Endometrial microvascular endothelial cells (primary cell): Measurements from ENCODE around the gene CTDSP2. TPM values are rescaled to one million over a fixed set of nuclear protein-coding genes. Genes with fewer than 3 reads are reported as not detected.

Source experiments
- in situ Hi-C: cut with HindIII; loops from 2 replicates; pipeline ENCODE4 v1.10.0; 2017; ENCODE audit warnings: low sequenced_read_pairs, low pct_unique_long_range_greater_than_20kb; ENCODE audit errors: inconsistent ontology term
- total RNA-seq: library from RNA; depleted of rRNA; stranded (reverse); fragments of >200 nt; gene quantifications from one replicate; pipeline ENCODE4 v1.2.3, GENCODE V29; 2015; ENCODE audit errors: inconsistent ontology term

The CTDSP2 gene
- total RNA-seq, 1 donor from 2014 or later, result 109 TPM

DNA sequence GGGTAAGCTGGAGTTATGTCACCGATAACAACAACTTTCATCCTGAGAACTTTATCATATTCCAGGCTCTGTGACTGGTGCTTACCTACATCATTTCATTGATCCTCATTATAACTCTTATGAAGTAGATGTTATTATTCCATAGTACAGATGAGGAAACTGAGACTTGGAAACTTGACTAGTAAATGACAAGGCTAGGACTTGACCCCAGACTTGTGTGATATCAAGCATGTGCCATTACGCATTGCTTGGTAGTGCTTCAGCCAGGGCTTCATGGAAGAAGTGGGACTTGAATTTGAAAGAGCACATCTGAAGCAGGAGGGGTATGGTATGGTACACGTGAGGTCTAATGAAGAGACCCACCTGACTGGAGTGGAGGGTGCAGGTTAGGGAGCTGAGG, 39.9 kb downstream of the CTDSP2 start:
- in situ Hi-C loops, result no loop called here

DNA sequence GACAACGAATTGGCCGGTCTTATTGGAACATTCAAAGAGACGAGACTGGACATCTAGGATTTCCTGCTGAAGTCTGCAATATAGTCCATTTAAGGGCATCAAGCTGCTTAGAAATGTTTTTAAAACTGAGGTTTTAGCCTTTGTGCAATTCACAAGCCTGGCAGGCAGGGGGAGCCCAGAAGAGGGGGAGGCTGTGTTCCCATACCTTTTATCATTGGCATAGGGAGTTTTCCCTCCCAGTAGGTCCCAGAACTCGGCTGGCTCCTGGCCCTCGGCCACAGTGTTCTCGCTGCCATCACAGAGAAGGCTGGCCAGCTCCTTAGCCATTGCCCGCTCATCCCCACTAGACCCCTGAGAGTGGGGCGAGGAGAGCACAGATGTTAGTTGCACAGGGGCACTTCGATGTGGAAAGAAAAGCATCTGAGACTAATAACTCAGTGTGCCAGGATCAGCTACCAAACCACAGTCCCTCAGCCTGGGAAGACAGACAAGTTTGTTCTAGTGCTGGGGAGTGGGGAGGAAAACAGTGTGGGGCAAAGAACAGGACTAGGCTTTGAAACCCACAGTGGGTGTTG, 43.1 kb downstream of the CTDSP2 start:
- in situ Hi-C loops, result no loop called here

DNA sequence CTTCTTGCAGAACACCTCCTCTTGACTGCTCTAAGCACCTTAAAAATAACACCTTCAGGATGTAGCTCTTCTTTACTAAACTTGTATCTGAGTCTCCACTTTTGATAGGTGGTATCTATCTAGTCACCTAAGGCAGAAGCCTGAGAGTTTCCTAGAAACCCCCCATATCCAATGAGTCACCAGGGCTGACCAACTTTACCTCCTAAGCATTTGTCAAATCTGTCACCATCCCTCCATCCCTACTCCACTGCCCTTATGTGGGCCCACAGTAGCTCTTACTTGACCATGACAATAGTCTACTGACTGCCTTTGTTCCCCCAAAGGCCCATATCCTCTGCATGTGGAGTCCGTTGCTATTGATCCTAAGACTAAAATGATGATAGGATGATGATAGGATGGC, 43.9 kb downstream of the CTDSP2 start:
- in situ Hi-C loops, result no loop called here

DNA sequence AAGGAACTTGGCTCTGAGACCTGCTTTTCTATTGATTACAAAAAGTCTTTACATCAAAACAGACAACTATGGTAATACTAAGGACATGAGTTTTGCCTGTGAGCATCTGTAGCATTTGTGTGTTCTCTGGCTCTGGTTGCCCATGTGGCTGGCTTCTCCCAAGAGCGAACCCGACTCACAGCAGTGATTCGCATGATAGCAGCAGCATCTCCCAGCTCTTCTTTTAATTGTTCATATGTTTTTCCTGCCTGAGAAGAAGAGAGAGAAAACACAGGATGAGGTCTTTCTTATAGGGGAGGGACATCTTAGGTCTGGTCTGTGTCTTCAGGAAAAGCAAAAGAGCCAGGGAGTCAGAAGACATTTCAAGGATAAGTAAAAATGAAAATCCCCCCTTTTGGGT, 45.6 kb downstream of the CTDSP2 start:
- in situ Hi-C loops, result no loop called here

- in situ Hi-C loops, result no loop called here
These were observed 48.6 kb downstream of the CTDSP2 start for GRCh38 chr12:57797933-57798332.

GRCh38 chr12:57796996-57797395, 49.5 kb downstream of the CTDSP2 start:
- in situ Hi-C loops, result no loop called here

- in situ Hi-C loops, result no loop called here
These were observed 51.2 kb downstream of the CTDSP2 start for GRCh38 chr12:57795354-57795753.

- in situ Hi-C loops, result no loop called here
These were observed 52.6 kb downstream of the CTDSP2 start for GRCh38 chr12:57793920-57794319.

- in situ Hi-C loops, result no loop called here
These were observed 62.7 kb downstream of the CTDSP2 start for GRCh38 chr12:57783861-57784260.

- in situ Hi-C loops, result no loop called here
These were observed 63.1 kb downstream of the CTDSP2 start for GRCh38 chr12:57783466-57783801.

- in situ Hi-C loops, result no loop called here
These were observed 63.7 kb downstream of the CTDSP2 start, which contains the start of gene TSFM for GRCh38 chr12:57782608-57783465. Gene TSFM, plus strand, starts transcription at chr12:57782787. Its CDS starts 15 bp downstream, at chr12:57782802.

- in situ Hi-C loops, result no loop called here
These were observed 64.3 kb downstream of the CTDSP2 start for GRCh38 chr12:57782243-57782607.

- in situ Hi-C loops, result no loop called here
These were observed 64.7 kb downstream of the CTDSP2 start for GRCh38 chr12:57781801-57782200.

DNA sequence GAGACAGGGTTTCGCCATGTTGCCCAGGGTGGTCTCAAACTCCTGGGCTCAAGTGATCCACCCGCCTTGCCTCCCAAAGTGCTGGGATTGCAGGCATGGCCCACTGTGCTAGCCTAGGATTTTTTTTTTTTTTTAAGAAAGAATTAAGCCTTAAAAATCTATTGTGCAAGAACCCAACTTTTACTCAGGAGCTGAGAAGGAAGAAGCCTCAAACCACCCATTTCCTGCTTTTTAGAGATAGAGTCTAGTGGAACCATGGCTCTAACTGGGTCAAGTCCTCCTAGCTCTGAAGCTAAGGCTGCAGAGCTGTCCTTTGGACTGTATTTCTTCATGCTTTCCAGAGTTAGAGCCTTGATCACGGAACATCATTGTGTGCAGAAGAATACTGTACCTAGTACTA, 65.3 kb downstream of the CTDSP2 start:
- in situ Hi-C loops, result no loop called here

DNA sequence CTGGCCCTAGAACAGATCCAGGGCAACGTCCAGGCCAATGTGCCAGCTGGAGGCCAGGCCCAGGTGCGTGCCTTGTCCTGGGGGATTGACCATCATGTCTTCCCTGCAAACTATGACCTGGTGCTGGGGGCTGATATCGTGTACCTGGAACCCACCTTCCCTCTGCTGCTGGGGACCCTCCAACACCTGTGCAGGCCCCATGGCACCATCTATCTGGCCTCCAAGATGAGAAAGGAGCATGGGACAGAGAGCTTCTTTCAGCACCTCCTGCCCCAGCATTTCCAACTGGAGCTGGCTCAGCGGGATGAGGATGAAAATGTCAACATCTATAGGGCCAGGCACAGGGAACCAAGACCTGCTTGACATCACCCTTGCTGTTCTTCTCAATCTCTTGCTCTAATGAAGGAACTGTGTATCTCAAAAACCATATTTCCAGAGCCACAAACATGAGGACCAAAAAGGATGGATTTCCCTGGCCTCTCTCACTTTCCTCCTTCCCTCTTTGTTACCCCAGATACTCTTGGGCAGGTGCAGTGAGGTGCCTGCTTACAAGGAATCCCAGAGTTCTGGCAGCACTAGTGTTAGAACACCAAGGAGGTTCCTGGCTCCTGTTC, 66.1 kb downstream of the CTDSP2 start:
- in situ Hi-C loops, result no loop called here

DNA sequence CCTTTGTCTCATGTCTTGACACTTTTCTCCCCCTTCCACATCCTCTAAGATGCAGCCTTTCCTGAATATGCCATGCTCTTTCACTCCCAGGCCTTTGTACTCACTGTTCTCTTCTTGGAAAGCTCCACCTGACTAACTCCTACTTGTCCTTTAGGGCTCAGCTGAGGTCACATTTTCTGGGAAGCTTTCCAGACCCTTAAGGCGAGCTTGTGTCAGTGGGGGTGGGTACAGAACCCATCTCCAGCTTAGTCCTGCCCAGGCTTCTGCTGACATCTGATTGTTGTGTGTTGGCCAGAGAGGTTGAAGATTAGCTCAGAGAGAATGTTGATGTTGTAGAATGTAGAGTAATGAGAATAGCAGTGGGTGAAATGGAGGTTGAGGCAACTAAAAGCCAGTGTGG, 66.8 kb downstream of the CTDSP2 start:
- in situ Hi-C loops, result no loop called here

DNA sequence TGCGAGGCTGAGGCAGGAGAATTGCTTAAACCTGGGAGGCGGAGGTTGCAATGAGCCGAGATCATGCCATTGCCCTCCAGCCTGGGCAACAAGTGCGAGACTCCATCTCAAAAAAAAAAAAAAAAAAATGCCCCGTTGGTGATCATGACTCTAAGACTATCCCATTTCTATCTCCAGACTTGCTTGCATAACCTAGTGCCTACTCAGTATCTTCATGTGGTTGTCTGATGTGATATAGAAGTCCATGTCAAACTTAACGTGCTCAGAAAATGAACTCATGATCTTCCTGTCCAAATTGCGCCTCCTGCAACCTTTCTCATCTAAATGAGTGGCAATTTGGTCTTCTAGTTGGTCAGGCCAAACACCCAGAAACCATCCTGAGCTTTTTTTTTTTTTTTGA, 68.6 kb downstream of the CTDSP2 start:
- in situ Hi-C loops, result no loop called here

- in situ Hi-C loops, result no loop called here
These were observed 69.2 kb downstream of the CTDSP2 start for GRCh38 chr12:57777367-57777766.

DNA sequence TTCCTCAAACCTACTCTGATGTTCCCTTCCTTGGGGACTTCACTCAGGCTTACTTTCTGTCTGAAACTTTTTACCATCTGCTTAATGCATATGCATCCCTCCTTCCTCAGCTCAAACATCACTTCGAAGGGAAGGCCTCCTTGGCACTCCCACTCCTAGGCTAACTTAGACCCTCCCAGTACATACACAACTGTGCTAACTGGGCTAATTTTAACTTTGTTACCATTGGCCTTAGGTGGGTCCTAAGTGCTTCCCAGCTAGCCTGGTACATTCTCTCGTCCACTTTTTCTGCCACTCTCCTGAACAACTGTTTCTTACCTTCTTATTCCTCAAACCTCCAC, 70.3 kb downstream of the CTDSP2 start:
- in situ Hi-C loops, result no loop called here

DNA sequence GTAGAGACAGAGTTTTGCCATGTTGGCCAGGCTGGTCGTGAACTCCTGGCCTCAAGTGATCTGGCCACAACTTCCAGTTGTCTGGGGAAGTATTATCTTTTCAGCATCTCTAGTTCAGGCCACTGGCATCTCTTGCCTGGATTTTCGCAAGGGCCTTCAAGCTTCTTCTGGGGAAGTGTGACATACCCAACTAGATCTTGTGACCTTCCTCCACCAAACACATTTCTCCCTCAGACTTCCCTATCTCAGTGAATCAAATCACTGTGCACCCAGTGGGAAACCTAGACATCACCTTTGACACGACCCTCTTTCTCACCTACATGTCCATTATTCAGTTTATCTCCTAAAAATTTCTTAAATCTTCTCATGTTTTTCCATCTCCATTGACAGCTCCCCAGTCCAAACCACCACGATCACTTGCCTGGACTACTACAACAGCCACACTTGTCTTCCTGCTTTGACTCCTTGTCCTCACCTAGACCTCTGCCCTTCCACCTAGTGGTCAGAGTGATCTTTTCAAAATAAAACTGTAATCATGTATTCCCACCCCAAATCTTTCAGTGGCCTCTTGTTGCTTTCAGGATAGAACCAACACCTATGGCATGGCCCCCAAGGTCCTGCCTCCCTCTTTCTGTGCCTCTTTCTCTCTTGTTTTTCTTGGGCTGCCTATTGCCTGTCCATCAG, 70.8 kb downstream of the CTDSP2 start:
- in situ Hi-C loops, result no loop called here
